Karpas-422 (cell line): Measurements from ENCODE around the gene SCLT1. TPM values are rescaled to one million over a fixed set of nuclear protein-coding genes. Genes with fewer than 3 reads are reported as not detected.
A peak's percentile ranks its signal among the peaks of the same experiment; 100 is the strongest.

ENCODE experiments used
- DNase-seq: peaks from one replicate; pipeline ENCODE4 v3.0.0-alpha.2; 2015
- H2AFZ ChIP-seq: fragments of 200-600 bp; sonication (generic); 2 replicates; pipeline ENCODE4 v1.6.1; 2014; ENCODE audit warnings: antibody characterized with exemption, low read length, mixed read lengths
- H3K27ac ChIP-seq: fragments of 200-600 bp; sonication (generic); 2 replicates; pipeline ENCODE4 v1.5.1; 2014; ENCODE audit warnings: mild to moderate bottlenecking, low read length, moderate library complexity
- H3K27me3 ChIP-seq: fragments of 200-600 bp; sonication (generic); 2 replicates; pipeline ENCODE4 v1.6.1; 2014; ENCODE audit warnings: low read length, mixed read lengths
- H3K36me3 ChIP-seq: fragments of 200-600 bp; sonication (generic); 2 replicates; pipeline ENCODE4 v1.6.1; 2014; ENCODE audit warnings: low read length, mixed read lengths; ENCODE audit not compliant: insufficient read depth
- H3K4me1 ChIP-seq: fragments of 200-600 bp; sonication (generic); 2 replicates; pipeline ENCODE4 v1.6.1; 2014; ENCODE audit warnings: mild to moderate bottlenecking, low read length, mixed read lengths
- H3K4me2 ChIP-seq: fragments of 200-600 bp; sonication (generic); 2 replicates; pipeline ENCODE4 v1.6.1; 2014; ENCODE audit warnings: low read length, low read depth, mild to moderate bottlenecking; ENCODE audit not compliant: poor library complexity, severe bottlenecking
- H3K4me3 ChIP-seq: fragments of 200-600 bp; sonication (generic); 2 replicates; pipeline ENCODE4 v1.5.1; 2014; ENCODE audit warnings: mild to moderate bottlenecking, antibody characterized with exemption, low read length, mixed read lengths
- H3K79me2 ChIP-seq: fragments of 200-600 bp; sonication (generic); 2 replicates; pipeline ENCODE4 v1.6.1; 2014; ENCODE audit warnings: mild to moderate bottlenecking, low read length, mixed read lengths
- H3K9ac ChIP-seq: fragments of 200-600 bp; sonication (generic); 2 replicates; pipeline ENCODE4 v1.6.0; 2014; ENCODE audit warnings: low read length
- H3K9me2 ChIP-seq: fragments of 200-600 bp; sonication (generic), shearing (Covaris generic); replicated peaks from 2 replicates; pipeline ENCODE4 v1.6.0; 2014; ENCODE audit warnings: mild to moderate bottlenecking, low read length, moderate library complexity; ENCODE audit not compliant: insufficient read depth
- H3K9me3 ChIP-seq: fragments of 300-700, 200-600 bp; sonication (generic); 2 replicates; pipeline ENCODE4 v1.6.1; 2014; ENCODE audit warnings: low read length, mixed read lengths
- H4K20me1 ChIP-seq: fragments of 200-600 bp; sonication (generic); 2 replicates; pipeline ENCODE4 v1.6.1; 2014; ENCODE audit warnings: mild to moderate bottlenecking, antibody characterized with exemption, low read length, low read depth; ENCODE audit not compliant: insufficient read depth
- total RNA-seq: library from RNA; depleted of rRNA; stranded (reverse); fragments of >200 nt; shearing (Covaris generic); gene quantifications from 2 replicates; pipeline ENCODE4 v1.2.3, GENCODE V29; 2014; ENCODE audit warnings: low replicate concordance

SCLT1 gene
- total RNA-seq, 1 experiment from 2014 or later, result 79.9 TPM

DNA sequence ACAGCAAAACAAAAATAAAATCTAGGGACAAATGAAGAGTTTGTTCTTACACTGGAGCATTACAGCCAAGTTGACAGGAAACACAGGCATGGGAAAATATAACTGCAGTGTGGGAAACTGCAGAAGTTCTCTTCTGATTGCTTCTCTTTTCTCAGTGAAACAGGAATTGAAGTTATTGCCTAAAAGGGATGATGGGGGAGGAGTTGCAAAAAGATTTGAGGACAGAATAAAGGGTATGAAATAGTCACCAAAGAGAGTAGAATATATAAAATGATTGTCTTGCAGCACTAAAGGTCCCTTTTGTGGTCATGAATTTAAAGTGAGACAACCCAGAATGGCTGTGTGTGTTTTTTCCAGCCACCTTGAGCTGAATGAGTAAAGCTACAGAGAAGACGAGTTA is 180.1 kb downstream of the SCLT1 start:
- Histone ChIP-seq H3K9me3 (no peaks in the 10 kb centered on the region), H3K4me3 (no peak overlapping the region), H3K27me3 (no peaks in the 10 kb centered on the region), H3K36me3 (no peaks in the 10 kb centered on the region), H3K27ac (no peak overlapping the region), H3K4me2 (no peak overlapping the region), H4K20me1 (no peaks in the 10 kb centered on the region), H3K9ac (no peak overlapping the region), H3K79me2 (peaks cover 22% of the 10 kb centered on the region), H3K4me1 (peaks cover 6% of the 10 kb centered on the region), H2AFZ (no peak overlapping the region), H3K9me2 (0 out of 2 replicates have a peak, but pooled peaks cover 5% of the 10 kb centered on the region)
- no peak for DNase-seq

DNA sequence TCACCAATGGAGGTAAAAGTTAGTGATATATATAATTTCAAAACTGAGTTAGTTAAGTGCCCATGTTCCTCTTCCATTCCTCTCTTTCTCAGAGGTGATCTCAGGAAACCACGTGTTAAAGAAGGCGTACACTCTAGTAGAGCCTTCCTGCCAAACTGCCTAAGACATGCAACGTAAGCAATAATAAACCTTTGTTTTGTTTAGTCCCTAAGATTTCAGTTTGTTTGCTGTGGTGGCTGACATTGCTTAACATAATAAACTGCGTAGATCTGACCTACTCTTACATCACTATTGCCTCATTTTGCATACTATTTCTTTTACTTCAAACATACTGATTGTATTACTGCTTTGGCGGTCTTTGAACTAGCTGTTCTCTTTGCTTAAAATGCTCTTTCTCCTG is 184.6 kb downstream of the SCLT1 start:
- Histone ChIP-seq H3K79me2 (no peaks in the 10 kb centered on the region), H3K4me2 (no peak overlapping the region), H3K36me3 (no peaks in the 10 kb centered on the region), H3K9me2 (no peaks in the 10 kb centered on the region), H2AFZ (no peak overlapping the region), H4K20me1 (no peaks in the 10 kb centered on the region), H3K27ac (no peak overlapping the region), H3K27me3 (no peaks in the 10 kb centered on the region), H3K9me3 (no peaks in the 10 kb centered on the region), H3K4me3 (no peak overlapping the region), H3K9ac (no peak overlapping the region), H3K4me1 (no peaks in the 10 kb centered on the region)
- no peak for DNase-seq

DNA sequence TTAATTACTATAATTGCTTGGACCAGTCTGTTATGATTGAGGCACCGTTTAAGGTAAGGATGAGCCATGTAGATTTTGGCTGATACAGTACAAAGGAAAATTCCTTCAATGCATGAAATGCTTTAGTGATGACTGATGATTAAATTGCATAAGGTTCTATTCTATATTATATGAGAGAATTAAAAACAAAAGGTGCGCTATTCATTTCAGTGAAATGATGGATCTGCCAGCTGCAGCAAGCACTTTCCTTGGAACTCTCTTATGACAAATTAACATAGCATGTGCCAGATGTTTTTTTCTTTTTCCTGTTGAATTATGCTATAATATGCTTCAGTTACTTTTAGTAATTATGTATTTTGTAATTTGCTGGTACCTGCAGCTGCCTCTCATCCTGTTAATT is 185.4 kb downstream of the SCLT1 start:
- H3K4me1 ChIP-seq, result no peaks in the 10 kb centered on the region
- H4K20me1 ChIP-seq, result no peaks in the 10 kb centered on the region
- no peaks in the 10 kb centered on the region for H3K27me3 ChIP-seq
- H3K36me3 ChIP-seq, result no peaks in the 10 kb centered on the region
- H3K79me2 ChIP-seq, result no peaks in the 10 kb centered on the region
- H3K9me2 ChIP-seq, result no peaks in the 10 kb centered on the region
- no peak overlapping the region for H2AFZ ChIP-seq
- H3K4me2 ChIP-seq, result no peak overlapping the region
- H3K9me3 ChIP-seq, result no peaks in the 10 kb centered on the region
- H3K4me3 ChIP-seq, result no peak overlapping the region
- no peak for DNase-seq
- H3K9ac ChIP-seq, result no peak overlapping the region
- H3K27ac ChIP-seq, result no peak overlapping the region

DNA sequence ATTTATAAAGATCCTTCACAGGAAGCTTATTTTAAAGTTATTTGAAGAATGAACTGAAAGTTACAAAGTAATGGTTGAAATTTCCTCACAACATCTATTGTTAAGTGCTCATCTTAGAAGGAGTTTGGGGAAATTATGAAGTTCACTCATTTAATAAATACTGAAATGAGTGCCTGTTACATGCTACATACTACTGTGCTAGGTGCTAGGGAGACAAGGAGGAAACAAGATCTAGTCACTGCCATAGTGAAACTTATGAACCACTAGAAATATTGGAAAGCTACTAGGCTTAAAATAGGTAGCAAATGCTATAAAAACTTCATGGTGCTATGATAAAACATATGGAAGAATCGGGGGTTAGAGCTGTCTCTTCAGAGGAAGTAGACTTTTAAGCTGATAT is 186.8 kb downstream of the SCLT1 start:
- H3K27ac ChIP-seq, result no peak overlapping the region
- DNase-seq, result no peak
- no peak overlapping the region for H3K4me3 ChIP-seq
- H3K9me3 ChIP-seq, result no peaks in the 10 kb centered on the region
- no peak overlapping the region for H2AFZ ChIP-seq
- H3K27me3 ChIP-seq, result no peaks in the 10 kb centered on the region
- H3K4me1 ChIP-seq, result no peaks in the 10 kb centered on the region
- H3K4me2 ChIP-seq, result no peak overlapping the region
- H3K79me2 ChIP-seq, result no peaks in the 10 kb centered on the region
- no peak overlapping the region for H3K9ac ChIP-seq
- peaks cover 10% of the 10 kb centered on the region; the same call in 1 of the 2 replicates for H3K36me3 ChIP-seq
- no peaks in the 10 kb centered on the region for H4K20me1 ChIP-seq
- H3K9me2 ChIP-seq, result no peaks in the 10 kb centered on the region

DNA sequence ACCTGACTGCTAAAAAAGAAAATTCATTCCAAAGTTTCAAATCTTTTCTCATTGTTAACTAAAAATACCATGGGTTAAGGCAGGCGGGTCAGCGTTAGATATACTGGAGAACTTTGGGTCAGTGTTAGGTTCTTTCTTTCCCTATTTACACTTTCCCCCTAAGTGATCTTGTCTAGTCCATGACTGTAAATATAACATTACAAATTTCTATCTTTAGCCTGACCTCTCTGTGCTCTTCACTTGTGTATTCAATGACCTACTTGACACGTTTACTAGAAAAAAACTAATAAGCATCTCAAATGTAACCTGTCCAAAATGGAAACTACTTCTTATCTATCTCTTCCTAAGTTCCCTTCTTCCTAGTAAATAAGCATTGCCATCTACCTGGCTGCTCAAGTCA is 188.5 kb downstream of the SCLT1 start:
- no peak overlapping the region for H3K4me2 ChIP-seq
- H3K79me2 ChIP-seq, result no peaks in the 10 kb centered on the region
- no peaks in the 10 kb centered on the region for H3K9me2 ChIP-seq
- H2AFZ ChIP-seq, result no peak overlapping the region
- H3K9ac ChIP-seq, result no peak overlapping the region
- peaks cover 10% of the 10 kb centered on the region; the same call in 1 of the 2 replicates for H3K36me3 ChIP-seq
- no peaks in the 10 kb centered on the region for H3K27me3 ChIP-seq
- H3K27ac ChIP-seq, result no peak overlapping the region
- H3K4me1 ChIP-seq, result no peaks in the 10 kb centered on the region
- no peak overlapping the region for H3K4me3 ChIP-seq
- no peak for DNase-seq
- no peaks in the 10 kb centered on the region for H4K20me1 ChIP-seq
- H3K9me3 ChIP-seq, result no peaks in the 10 kb centered on the region

DNA sequence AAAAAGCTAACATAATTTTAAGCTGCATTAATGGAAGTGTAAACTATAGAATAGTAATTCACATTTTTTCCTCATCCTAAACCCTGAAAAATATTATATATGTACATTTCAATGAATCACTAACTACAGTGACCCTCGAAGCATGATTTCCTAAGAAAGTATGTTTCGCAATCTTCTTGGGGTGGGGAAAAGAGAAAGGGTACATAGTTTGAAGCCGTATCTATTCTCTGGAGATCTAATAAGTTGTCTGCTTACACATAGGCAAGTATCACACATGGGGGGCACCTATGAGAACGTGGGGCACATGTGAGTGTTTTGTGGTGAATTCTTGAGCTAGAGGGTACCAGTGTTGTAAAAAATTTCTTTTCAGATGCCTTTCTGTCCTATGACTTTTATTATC is 212.7 kb downstream of the SCLT1 start:
- H3K79me2 ChIP-seq, result no peaks in the 10 kb centered on the region
- peaks cover 13% of the 10 kb centered on the region for H3K36me3 ChIP-seq
- peaks cover 20% of the 10 kb centered on the region for H3K4me1 ChIP-seq
- no peak overlapping the region for H3K9ac ChIP-seq
- no peak overlapping the region for H3K4me3 ChIP-seq
- no peak overlapping the region for H3K27ac ChIP-seq
- DNase-seq, result no peak
- H2AFZ ChIP-seq, result no peak overlapping the region
- H4K20me1 ChIP-seq, result no peaks in the 10 kb centered on the region
- H3K9me2 ChIP-seq, result no peaks in the 10 kb centered on the region
- no peak overlapping the region for H3K4me2 ChIP-seq
- no peaks in the 10 kb centered on the region for H3K9me3 ChIP-seq
- no peaks in the 10 kb centered on the region for H3K27me3 ChIP-seq

DNA sequence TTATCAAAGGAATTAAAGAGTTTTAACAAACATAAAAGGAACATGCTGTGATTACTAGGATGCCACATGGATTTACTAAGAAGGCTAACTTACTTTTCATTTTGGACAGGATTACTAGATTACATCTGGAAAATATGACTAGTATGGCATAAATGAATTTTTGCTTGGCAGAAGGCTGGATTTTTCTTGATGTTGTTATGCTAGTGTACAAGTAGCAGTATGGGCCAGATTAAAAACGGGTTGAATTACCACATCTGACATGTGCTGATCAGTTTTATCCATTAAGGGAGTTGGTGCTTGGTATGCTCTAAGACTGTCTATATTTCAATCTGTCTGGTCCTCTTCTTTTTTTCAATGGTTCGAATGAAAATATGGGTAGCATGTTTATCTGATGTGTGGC is 213.4 kb downstream of the SCLT1 start:
- Histone ChIP-seq H3K36me3 (peaks cover 18% of the 10 kb centered on the region), H3K27me3 (no peaks in the 10 kb centered on the region), H3K4me3 (no peak overlapping the region), H3K79me2 (no peaks in the 10 kb centered on the region; the same call in 1 of the 2 replicates), H3K9me3 (no peaks in the 10 kb centered on the region), H4K20me1 (no peaks in the 10 kb centered on the region), H3K9me2 (no peaks in the 10 kb centered on the region), H3K4me1 (peaks cover 25% of the 10 kb centered on the region), H3K27ac (no peak overlapping the region), H2AFZ (no peak overlapping the region), H3K4me2 (no peak overlapping the region), H3K9ac (no peak overlapping the region)
- no peak for DNase-seq

DNA sequence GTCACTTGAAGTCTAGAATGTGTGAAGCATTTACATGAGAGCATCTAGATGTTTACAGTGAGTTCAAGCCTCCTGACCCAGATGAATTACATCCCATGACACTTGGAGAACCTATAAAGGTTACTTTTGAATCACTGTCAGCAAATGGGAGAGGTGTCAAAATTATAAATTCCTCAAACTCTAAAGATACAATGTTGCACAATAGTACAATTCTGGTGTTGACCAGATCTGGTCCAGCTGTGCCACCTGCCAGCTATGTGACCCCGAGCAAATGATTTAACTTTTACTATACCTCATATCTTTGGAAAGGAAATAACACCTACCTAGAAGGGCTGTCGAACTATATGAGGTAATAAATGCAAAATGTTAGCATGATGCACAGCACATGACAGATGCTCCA is 214.1 kb downstream of the SCLT1 start:
- Histone ChIP-seq H4K20me1 (no peaks in the 10 kb centered on the region), H3K9me2 (no peaks in the 10 kb centered on the region), H3K27me3 (no peaks in the 10 kb centered on the region), H3K36me3 (peaks cover 23% of the 10 kb centered on the region), H3K9ac (no peak overlapping the region), H3K79me2 (no peaks in the 10 kb centered on the region; the same call in 1 of the 2 replicates), H3K4me3 (no peak overlapping the region), H3K4me1 (peaks cover 25% of the 10 kb centered on the region), H2AFZ (no peak overlapping the region), H3K27ac (peak overlapping the region; percentile 52; the same call in 1 of the 2 replicates), H3K9me3 (no peaks in the 10 kb centered on the region), H3K4me2 (no peak overlapping the region)
- DNase-seq, result no peak

DNA sequence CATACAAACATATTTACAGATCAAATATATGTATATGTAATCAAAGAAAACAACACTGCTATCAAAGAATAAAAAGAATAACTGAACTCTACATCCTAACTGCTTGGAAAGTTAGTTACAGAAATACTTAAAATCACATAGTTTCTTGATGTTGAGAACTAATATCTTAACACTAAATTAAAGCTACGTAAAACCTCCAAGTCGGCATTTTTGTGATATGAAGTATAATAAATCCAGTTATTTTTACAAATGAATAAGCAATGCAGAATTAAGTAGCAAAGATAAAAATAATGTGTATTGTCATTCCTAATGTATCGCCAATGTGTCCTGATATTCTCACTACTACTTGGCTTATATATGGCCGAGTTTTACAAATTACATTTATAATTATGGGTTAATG is 215.4 kb downstream of the SCLT1 start:
- Histone ChIP-seq H3K36me3 (peaks cover 35% of the 10 kb centered on the region), H3K79me2 (no peaks in the 10 kb centered on the region; the same call in 1 of the 2 replicates), H2AFZ (no peak overlapping the region), H3K4me1 (peaks cover 25% of the 10 kb centered on the region), H3K27ac (no peak overlapping the region; the same call in 1 of the 2 replicates), H3K9me3 (no peaks in the 10 kb centered on the region), H4K20me1 (no peaks in the 10 kb centered on the region), H3K4me2 (no peak overlapping the region), H3K9me2 (no peaks in the 10 kb centered on the region), H3K27me3 (no peaks in the 10 kb centered on the region), H3K9ac (no peak overlapping the region), H3K4me3 (no peak overlapping the region)
- no peak for DNase-seq
